ENCODE measurements around the gene CDK19.
"Not testable (repeated sequence)": the region's sequence is repeated elsewhere in the genome, so short reads cannot be mapped to it uniquely, and the experiment has no call there.

Gene CDK19

GRCh38 chr6:110581679-110582078 lies 233.6 kb downstream of the CDK19 start:
- DNase-seq (ENCODE audit: low spot score) = no peak

GRCh38 chr6:110577596-110578167 lies 237.6 kb downstream of the CDK19 start:
- DNase-seq (ENCODE audit: low spot score) = not testable (repeated sequence)

- no peak for DNase-seq (ENCODE audit: low spot score)
Observed at GRCh38 chr6:110575925-110576463, 239.3 kb downstream of the CDK19 start.

- no peak for DNase-seq (ENCODE audit: low spot score)
Observed at GRCh38 chr6:110574817-110575216, 240.5 kb downstream of the CDK19 start.

GRCh38 chr6:110573537-110573936 lies 241.7 kb downstream of the CDK19 start:
- DNase-seq (ENCODE audit: low spot score) = no peak

GRCh38 chr6:110573136-110573535 lies 242.1 kb downstream of the CDK19 start:
- no peak for DNase-seq (ENCODE audit: low spot score)

GRCh38 chr6:110567957-110568696 lies 247.1 kb downstream of the CDK19 start:
- no peak for DNase-seq (ENCODE audit: low spot score)

GRCh38 chr6:110566346-110567125 lies 248.7 kb downstream of the CDK19 start:
- DNase-seq (ENCODE audit: low spot score) = peak; percentile 29

- no peak for DNase-seq (ENCODE audit: low spot score)
Observed at GRCh38 chr6:110564703-110565421, 250.4 kb downstream of the CDK19 start.

- DNase-seq (ENCODE audit: low spot score) = no peak
Observed at GRCh38 chr6:110563711-110564110, 251.6 kb downstream of the CDK19 start.

- DNase-seq (ENCODE audit: low spot score) = no peak
Observed at GRCh38 chr6:110562316-110562915, 252.9 kb downstream of the CDK19 start.

- DNase-seq (ENCODE audit: low spot score) = no peak
Observed at GRCh38 chr6:110561696-110562095, 253.6 kb downstream of the CDK19 start.

GRCh38 chr6:110561008-110561396 lies 254.3 kb downstream of the CDK19 start:
- no peak for DNase-seq (ENCODE audit: low spot score)

GRCh38 chr6:110560239-110561007 lies 254.8 kb downstream of the CDK19 start:
- DNase-seq (ENCODE audit: low spot score) = no peak

Data from cerebellar cortex (tissue), 1 donor.